Measurements from ENCODE around the gene EPN1.
"Not testable (repeated sequence)": the region's sequence is repeated elsewhere in the genome, so short reads cannot be mapped to it uniquely, and the experiment has no call there.

The EPN1 gene

DNA sequence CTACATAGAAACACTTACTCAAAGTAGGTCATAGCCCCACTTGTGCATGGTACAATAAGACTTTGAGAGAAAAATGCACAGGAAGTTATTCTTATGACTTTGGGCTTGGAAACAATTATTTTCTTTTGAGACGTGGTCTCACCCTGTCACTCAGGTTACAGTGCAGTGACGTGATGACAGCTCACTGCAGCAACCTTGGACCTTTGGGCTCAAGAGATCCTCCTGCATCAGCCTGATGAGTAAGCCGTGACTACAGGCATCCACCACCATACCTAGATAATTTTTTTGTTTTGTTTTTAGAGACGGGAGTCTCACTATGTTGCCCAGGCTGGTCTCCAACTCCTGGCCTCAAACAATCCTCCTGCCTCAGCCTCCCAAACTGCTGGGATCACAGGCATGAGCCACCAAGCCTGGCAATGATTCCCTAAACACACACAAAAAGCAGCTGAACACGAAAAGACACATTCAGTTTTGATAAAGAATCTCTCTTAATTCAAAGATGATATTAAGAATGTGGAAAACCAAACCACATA lies 45.3 kb downstream of the EPN1 start:
- DNase-seq (ENCODE audit: low read depth) = no peak

DNA sequence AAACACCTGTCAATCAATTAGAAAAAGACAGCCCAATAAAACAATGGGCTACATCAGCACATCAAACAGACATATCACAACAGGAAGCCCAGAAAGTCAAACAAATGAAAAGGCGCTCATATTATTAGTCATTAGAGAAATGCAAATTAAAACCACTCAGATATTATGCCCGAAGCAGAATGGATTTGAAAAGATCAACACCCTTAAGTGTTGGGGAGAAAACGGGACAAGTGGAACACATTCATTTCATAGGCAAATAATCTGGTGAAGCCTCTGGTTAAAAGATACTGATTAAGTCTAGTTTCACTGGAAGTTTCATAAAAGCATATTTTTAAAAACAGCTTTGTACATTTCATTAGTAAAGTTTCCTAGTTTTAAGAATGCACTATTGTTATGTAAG lies 45.8 kb downstream of the EPN1 start:
- no peak for DNase-seq (ENCODE audit: low read depth)

DNA sequence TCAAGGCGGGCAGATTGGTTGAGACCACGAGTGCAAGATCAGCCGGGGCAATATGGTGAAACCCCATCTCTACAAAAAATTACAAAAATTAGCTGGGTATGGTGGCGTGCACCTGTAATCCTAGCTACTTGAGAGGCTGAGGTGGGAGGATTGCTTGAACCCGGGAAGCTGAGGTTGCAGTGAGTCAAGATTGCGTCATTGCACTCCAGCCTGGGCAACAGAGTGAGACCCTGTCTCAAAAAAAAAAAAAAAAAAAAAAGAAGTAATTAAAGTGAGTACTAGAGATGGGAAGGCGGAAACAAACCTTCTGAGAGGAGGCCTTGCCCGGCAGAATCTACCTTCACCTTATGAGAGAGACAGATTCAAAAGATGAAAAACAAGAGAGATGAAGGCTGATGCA lies 48.5 kb downstream of the EPN1 start:
- no peak for DNase-seq (ENCODE audit: low read depth)

DNA sequence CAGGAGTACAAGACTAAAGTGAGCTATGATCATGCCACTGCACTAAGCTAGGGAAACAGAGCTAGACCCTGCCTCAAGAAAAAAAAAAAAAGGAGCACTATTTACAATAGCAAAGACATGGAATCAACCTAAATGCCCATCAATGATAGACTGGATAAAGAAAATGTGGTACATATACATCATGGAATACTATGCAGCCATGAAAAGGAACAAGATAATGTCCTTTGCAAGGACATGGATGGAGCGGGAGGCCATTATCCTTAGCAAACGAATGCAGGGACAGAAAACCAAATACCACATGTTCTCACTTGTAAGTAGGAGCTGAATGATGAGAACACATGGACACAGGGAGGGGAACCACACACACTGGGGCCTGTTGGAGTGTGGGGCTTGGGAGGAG lies 55.4 kb downstream of the EPN1 start:
- DNase-seq (ENCODE audit: low read depth) = not testable (repeated sequence)

DNA sequence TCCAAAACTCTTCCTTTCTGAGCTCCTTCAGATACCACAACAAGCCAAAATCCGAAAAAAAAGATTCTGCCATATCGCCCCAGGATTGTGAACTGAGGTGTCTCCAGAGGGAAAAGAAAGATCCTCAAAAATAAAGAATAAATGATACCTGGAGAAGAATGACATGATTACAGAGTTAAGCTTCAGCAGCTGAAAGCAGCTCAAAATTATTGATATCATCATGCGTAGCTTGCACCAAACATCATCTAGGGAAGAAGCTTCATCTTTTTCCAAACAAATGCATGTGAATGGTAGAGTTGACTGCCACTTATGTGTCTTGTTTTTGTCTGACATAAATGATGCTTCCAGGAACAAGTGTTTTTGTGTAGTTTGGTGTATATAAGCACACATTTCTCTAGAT lies 63.3 kb downstream of the EPN1 start, which contains the start of gene NLRP9:
TSS of gene NLRP9 (minus strand) at position 101 of the 400 bp plus-strand sequence. CDS start at position 73, 28 bp downstream.
- no peak for DNase-seq (ENCODE audit: low read depth)

DNA sequence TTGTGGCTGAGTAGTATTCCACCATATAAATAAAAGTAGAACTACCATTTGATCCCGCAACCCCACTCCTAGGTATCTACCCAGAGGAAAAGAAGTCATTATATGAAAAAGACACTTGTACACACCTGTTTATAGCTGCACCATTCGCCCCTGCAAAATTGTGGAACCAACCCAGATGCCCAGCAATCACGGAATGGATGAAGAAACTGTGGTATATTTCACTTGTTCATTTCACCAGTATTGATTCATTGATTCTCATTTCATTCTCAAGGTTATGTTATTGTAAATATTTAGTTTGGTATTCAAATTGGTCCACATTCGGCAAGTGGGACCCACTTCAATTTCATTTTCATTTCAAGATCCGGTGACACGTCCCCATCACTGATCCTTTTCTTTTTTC lies 75.7 kb downstream of the EPN1 start:
- no peak for DNase-seq (ENCODE audit: low read depth)

DNA sequence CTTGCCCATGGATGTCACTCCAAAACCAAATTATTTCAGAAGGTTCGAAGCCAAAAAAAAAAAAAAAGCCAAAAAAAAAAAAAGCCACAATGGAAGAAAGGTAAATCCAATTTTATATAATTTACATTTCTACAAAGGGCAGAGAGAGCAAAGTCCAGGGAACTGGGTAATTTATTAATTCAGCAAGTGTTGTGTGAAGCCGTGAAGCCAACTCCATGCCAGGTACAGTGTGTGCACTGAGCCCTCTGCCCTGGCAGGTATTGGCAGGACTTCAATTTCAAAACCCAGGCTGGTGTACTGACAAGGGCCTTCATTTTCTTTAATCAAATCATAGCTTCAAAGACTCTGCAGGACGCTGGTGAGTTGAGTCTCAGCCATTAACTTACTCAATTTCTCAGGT lies 78.4 kb downstream of the EPN1 start:
- DNase-seq (ENCODE audit: low read depth) = no peak

DNA sequence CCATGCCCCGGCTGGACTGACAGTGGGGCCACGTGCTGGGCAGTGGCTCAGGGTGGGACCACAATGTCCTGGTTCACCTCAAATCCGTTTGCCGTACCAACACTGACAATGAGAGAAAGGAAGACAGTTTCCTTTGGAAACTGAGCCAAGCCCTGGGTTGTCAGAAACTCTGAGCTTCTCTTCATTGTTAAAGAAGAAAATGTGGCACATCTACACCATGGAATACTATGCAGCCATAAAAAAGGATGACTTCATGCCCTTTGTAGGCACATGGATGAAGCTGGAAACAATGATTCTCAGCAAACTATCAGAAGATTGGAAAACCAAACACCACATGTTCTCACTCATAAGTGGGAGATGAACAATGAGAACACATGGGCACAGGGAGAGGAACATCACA lies 81.8 kb downstream of the EPN1 start:
- DNase-seq (ENCODE audit: low read depth) = not testable (repeated sequence)

DNA sequence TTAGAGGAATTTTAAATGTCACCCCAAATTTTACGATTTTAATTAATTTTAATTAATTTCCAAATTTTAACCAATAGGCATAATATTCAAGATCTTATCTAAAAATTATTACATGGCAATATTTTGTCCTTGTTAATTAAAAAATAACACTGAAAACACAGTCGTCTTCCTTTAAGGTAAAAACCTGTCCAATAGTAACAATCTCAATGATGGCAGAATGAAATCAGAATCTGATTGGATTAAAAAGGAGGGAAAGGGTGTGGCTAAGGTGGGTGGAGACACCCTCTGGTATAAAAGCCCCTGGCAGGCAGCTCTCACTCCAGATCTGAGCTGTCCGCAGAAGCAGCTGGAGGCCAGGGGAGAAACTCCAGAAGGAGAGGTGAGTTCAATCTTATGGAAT lies 83.8 kb downstream of the EPN1 start, which contains the start of gene RFPL4A:
TSS of gene RFPL4A (plus strand) at position 301 of the 400 bp plus-strand sequence. CDS start 2,704 bp downstream, outside the sequence.
- DNase-seq (ENCODE audit: low read depth) = not testable (repeated sequence)
